Measurements from ENCODE around the gene MCF2L.

DNA sequence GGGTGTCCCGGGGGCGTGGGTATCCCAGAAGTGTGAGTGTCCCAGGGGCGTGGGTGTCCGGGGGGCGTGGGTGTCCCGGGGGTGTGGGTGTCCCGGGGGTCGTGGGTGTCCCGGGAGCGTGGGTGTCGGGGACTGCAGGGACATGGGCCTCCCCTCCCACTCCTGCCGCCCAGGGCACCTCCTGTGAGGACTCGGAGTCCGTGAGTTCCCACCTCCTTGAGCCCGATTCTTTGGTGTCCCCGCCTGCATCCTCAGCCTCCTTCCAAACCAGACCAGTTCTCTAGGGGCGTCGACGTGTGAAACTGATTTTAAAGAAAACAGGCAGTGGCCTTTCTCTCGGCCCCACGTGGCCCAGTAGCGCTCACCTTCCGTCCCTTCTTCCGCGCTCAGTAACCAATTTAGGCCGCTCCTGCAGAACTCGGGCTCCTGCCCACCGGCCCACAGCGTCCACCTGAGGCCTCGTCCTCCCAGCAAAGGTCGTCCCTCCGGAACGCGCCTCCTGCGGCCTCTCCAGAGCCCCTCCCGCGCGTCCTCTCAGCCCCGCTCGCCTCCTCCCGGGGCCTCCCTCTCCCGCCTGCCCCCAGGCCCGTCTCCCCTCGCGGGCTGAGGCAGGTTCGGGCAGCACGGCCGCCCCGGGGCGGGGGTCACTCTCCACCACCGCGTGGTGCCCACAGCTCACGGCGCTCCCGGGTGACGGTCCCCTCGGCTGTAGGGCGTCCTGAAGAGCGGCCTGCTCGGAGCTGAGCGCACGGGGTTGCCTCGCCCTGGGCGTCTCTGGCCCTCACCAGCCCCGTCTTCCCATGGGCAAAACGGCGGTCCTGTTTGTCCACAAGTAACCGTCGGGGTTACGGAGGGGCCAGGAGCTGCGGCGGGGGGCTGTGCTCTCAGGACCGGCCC lies 140.4 kb downstream of the MCF2L start:
- no peak for TF ChIP-seq PHF8 (IDR thresholded peaks at IDR 0.05; ENCODE audit: borderline replicate concordance, low read depth)
- TF ChIP-seq SREBF2 (IDR thresholded peaks at IDR 0.05), result no peak

Measured in A549 (cell line).